GM13976 (cell line): ENCODE measurements around the gene CHST12.

Experiments
- DNase-seq: peaks from one replicate; pipeline ENCODE4 v3.0.0; 2012; ENCODE audit warnings: low spot score
- CTCF ChIP-seq: IDR thresholded peaks from 2 replicates; pipeline ENCODE4 v1.5.1; 2012; ENCODE audit warnings: borderline replicate concordance, mild to moderate bottlenecking; ENCODE audit not compliant: insufficient read depth; ENCODE audit errors: extremely low read depth, missing control alignments, control extremely low read depth
- in situ Hi-C: fragments of 300-500 bp; cut with MboI; formaldehyde crosslinking; loops from one replicate; pipeline ENCODE4 v1.12.0; 2022; ENCODE audit warnings: low sequenced_read_pairs, mixed read lengths, inconsistent platforms; ENCODE audit not compliant: unreplicated experiment

CHST12 gene

DNA sequence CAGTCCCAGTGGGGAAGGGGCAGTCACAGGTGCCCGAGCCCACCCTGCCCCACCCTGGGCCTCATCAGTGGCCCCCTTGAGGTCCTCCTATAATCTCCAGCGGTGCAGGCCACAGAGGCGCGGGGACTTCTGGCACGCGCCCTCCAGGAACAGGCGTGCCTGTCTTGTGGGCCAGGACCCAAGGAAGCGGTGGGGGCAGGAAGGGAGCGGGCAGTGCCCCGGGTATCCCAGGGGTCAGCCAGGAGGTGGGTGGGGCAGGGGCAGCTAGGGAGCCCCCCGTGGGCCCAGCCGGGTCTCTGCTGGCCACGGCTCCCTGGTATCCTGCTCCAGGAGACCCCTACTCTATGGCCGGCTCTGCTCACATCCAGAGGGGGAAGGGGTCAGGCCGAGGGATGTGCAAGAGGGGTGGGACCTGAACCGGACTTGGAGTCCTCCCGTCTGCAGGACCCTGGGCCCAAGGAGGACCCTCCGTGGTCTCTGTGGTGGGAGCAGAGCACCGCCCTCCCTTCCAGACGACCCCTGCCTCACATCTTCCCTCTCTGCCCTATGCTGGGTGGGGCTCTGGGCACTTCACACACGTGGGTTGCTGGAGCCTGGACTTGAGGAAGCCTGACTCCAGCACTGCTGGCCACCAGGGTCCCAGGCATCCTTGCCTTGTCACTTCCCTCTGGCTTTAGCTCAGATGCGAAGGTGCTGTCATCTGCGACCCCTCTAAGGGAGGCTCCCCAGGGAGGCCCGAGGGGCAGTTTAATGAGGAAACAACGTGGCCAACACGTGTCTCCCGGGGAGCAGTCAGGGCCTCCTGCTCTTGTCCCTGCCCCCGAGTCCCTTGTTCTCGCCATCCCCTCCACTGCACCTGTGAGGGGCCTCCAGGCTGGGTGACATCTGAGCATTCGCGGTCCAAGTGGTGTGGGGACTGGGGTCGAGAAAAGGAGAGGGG, 91.0 kb downstream of the CHST12 start:
- in situ Hi-C loops: no loop called here
- no peak for TF ChIP-seq CTCF
- DNase-seq: no peak

- in situ Hi-C loops: no loop called here
- no peak for TF ChIP-seq CTCF
- DNase-seq: no peak
Observed at GRCh38 chr7:2495418-2496299, 92.2 kb downstream of the CHST12 start.

GRCh38 chr7:2496375-2496774, 93.0 kb downstream of the CHST12 start:
- in situ Hi-C loops: no loop called here
- no peak for DNase-seq
- TF ChIP-seq CTCF: no peak

GRCh38 chr7:2497065-2497464, 93.7 kb downstream of the CHST12 start:
- in situ Hi-C loops: no loop called here
- no peak for DNase-seq
- TF ChIP-seq CTCF: no peak

DNA sequence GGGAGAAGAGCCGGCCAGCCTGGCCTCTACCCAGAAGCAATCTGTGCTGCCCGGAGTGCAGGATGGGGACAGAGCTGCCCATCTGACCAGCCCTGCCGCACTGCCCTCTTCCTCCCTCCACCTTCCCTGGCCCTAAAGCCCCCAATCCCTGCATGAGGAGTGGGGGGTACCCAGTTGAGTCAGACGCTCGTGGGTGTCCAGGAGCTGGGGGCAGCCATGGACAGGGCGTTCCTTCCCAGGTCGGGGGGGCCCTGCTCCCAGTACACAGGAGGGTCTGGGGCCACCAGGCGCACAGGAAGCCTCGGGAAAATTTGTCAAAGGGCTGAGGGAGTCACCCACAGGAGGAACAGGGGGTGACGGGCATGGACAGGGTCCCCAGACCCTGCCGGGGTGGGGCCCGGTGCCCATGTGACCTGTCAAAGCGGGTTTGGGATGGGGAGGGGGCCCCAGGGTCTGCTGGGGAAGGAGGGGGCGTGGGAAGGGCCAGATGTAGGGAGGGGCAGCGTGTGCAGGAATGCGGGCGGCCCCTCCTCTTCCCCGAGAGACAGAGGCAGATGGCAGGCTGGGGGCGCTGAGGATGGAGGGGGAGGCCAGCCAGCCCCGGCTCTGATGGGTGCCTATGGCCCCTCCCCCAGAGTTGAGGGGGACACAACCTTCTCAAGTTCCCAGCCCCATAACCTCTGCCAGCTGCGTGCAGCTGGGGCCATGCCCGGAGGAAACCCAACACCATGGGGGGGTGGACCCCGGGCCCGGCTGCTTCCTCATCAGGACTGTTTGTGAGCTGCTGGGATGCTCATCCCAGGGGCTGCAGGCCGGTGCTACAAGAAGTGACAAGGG, 94.3 kb downstream of the CHST12 start:
- in situ Hi-C loops: no loop called here
- TF ChIP-seq CTCF: no peak
- no peak for DNase-seq
